Endothelial cell of umbilical vein (primary cell): Measurements from ENCODE around the gene GNAL. TPM values are rescaled to one million over a fixed set of nuclear protein-coding genes. Genes with fewer than 3 reads are reported as not detected.

ENCODE experiments used
- BruUV-seq: library from RNA; stranded (reverse); fragments of 400-500 nt; replicated peaks from 2 replicates; lab custom pipeline; 2021; lab: Mats Ljungman, UMichigan
- CTCF ChIA-PET: fragments of 300-600, 350-600 bp; sonication (Branson Sonifier 250); formaldehyde crosslinking; loops from one replicate; lab custom pipeline; 2021; ENCODE audit warnings: antibody characterized with exemption, inconsistent platforms; lab: Charles Lee
- POLR2A ChIA-PET: fragments of 300-600, 350-600 bp; sonication (Branson Sonifier 250); formaldehyde crosslinking; loops from one replicate; lab custom pipeline; 2021; ENCODE audit warnings: antibody characterized with exemption, inconsistent platforms; lab: Charles Lee
- DNase-seq: peaks from one replicate; pipeline ENCODE4 v3.0.0-alpha.2; 2011; ENCODE audit warnings: low read depth, low spot score
- FAIRE-seq: peaks from 2 replicates; lab custom pipeline; 2011; peaks lifted over from hg19 to GRCh38; lab: Jason Lieb, UNC
- H2AFZ ChIP-seq: 2 replicates; pipeline ENCODE4 v1.6.0; 2012; ENCODE audit warnings: low read depth, low read length, control low read depth, inconsistent platforms
- H3K27ac ChIP-seq: 2 replicates; pipeline ENCODE4 v1.5.1; 2011; ENCODE audit warnings: low read depth, mild to moderate bottlenecking, control low read depth, low read length, moderate library complexity; ENCODE audit not compliant: insufficient read depth
- H3K27me3 ChIP-seq, 2 experiments: 2 replicates each; pipeline versions ENCODE4 v1.6.0 to v1.6.1; 2011; ENCODE audit warnings: low read length in 2 of 2, mixed read lengths in 1 of 2; ENCODE audit not compliant: control insufficient read depth in 2 of 2, insufficient read depth in 2 of 2
- H3K36me3 ChIP-seq, 2 experiments: 2 replicates in 1 of 2; 3 replicates in 1 of 2; pipeline ENCODE4 v1.5.1; 2011; ENCODE audit warnings: low read length in 2 of 2, mild to moderate bottlenecking in 1 of 2, moderate library complexity in 1 of 2; ENCODE audit not compliant: control insufficient read depth in 2 of 2, insufficient read depth in 2 of 2; ENCODE audit errors: extremely low read depth in 1 of 2
- H3K4me1 ChIP-seq: 3 replicates; pipeline ENCODE4 v1.5.1; 2011; ENCODE audit warnings: mild to moderate bottlenecking, low read length; ENCODE audit not compliant: control insufficient read depth, insufficient read depth; ENCODE audit errors: extremely low read depth
- H3K4me2 ChIP-seq: 2 replicates; pipeline ENCODE4 v1.6.1; 2011; ENCODE audit warnings: low read length, control low read depth, mixed read lengths; ENCODE audit not compliant: insufficient read depth
- H3K4me3 ChIP-seq, 3 experiments: fragments of 200-600 bp in 1 of 3; sonication (generic), shearing (Covaris generic) in 1 of 3; replicated peaks in 1 of 3; 2 replicates each; pipeline ENCODE4 v1.5.1; 2011 to 2016; ENCODE audit warnings: control low read depth in 3 of 3, low read length in 3 of 3, mild to moderate bottlenecking in 2 of 3, inconsistent platforms in 1 of 3, low read depth in 1 of 3, moderate library complexity in 1 of 3; ENCODE audit not compliant: insufficient read depth in 1 of 3
- H3K79me2 ChIP-seq: 2 replicates; pipeline ENCODE4 v1.6.0; 2012; ENCODE audit warnings: low read length, inconsistent platforms; ENCODE audit not compliant: control insufficient read depth, insufficient read depth
- H3K9ac ChIP-seq: replicated peaks from 2 replicates; pipeline ENCODE3; 2011; ENCODE audit warnings: low read length, control low read depth; ENCODE audit not compliant: insufficient read depth; ENCODE audit errors: extremely low read depth
- H3K9me1 ChIP-seq: replicated peaks from 3 replicates; pipeline ENCODE4 v1.6.0; 2011; ENCODE audit warnings: mild to moderate bottlenecking, low read length; ENCODE audit not compliant: control insufficient read depth, insufficient read depth; ENCODE audit errors: extremely low read depth
- H3K9me3 ChIP-seq: replicated peaks from 2 replicates; pipeline ENCODE4 v1.5.1; 2012; ENCODE audit warnings: low read length, inconsistent platforms; ENCODE audit not compliant: control insufficient read depth, insufficient read depth
- H4K20me1 ChIP-seq: replicated peaks from 2 replicates; pipeline ENCODE3; 2011; ENCODE audit warnings: mild to moderate bottlenecking, low read length; ENCODE audit not compliant: control insufficient read depth, insufficient read depth; ENCODE audit errors: extremely low read depth
- CTCF ChIP-seq, 2 donors: IDR thresholded peaks; 1 replicate in 1 of 2; 2 replicates in 1 of 2; pipeline ENCODE4 v1.5.1; 2011; ENCODE audit warnings: low read length in 2 of 2, mild to moderate bottlenecking in 2 of 2, moderate library complexity in 2 of 2, control low read depth in 1 of 2, inconsistent platforms in 1 of 2, low read depth in 1 of 2; ENCODE audit not compliant: insufficient read depth in 1 of 2; ENCODE audit errors: extremely low read depth in 1 of 2
- POLR2A ChIP-seq: IDR thresholded peaks from 2 replicates; pipeline ENCODE4 v1.6.1; 2012; ENCODE audit warnings: low read depth, mild to moderate bottlenecking, control low read depth, low read length
- dilution Hi-C: fragments of 300-500 bp; cut with MboI; formaldehyde crosslinking; loops from one replicate; pipeline ENCODE4 v1.15.0; 2019; ENCODE audit warnings: low sequenced_read_pairs; ENCODE audit not compliant: extremely low pct_ligation_motif_present
- intact Hi-C: fragments of 100-400 bp; cut with micrococcal nuclease; formaldehyde crosslinking; loops from one replicate; pipeline ENCODE4 v1.10.0; 2022
- polyA plus RNA-seq, 4 experiments: library from polyadenylated mRNA; depleted of rRNA in 3 of 4; stranded (reverse) in 3 of 4; unstranded in 1 of 4; fragments of >200 nt; gene quantifications; 2 replicates each; pipeline versions ENCODE4 v1.2.1 to v1.2.3, GENCODE V29; 2011 to 2012; ENCODE audit warnings: missing spikeins in 1 of 4
- total RNA-seq: library from RNA; stranded (reverse); gene quantifications from 2 replicates; pipeline ENCODE4 v1.2.3, GENCODE V29; 2021
- TF ChIP-seq, protein P1 (sequence below): IDR thresholded peaks from 2 replicates; pipeline ENCODE4 v1.6.1; 2011; ENCODE audit not compliant: insufficient read depth, insufficient read length

The GNAL gene
- total and polyA plus RNA-seq, 2 donors (not counting 3 experiments of a cell fraction or from before 2014, with no cell fraction given): 0.07 to 0.73 TPM

DNA sequence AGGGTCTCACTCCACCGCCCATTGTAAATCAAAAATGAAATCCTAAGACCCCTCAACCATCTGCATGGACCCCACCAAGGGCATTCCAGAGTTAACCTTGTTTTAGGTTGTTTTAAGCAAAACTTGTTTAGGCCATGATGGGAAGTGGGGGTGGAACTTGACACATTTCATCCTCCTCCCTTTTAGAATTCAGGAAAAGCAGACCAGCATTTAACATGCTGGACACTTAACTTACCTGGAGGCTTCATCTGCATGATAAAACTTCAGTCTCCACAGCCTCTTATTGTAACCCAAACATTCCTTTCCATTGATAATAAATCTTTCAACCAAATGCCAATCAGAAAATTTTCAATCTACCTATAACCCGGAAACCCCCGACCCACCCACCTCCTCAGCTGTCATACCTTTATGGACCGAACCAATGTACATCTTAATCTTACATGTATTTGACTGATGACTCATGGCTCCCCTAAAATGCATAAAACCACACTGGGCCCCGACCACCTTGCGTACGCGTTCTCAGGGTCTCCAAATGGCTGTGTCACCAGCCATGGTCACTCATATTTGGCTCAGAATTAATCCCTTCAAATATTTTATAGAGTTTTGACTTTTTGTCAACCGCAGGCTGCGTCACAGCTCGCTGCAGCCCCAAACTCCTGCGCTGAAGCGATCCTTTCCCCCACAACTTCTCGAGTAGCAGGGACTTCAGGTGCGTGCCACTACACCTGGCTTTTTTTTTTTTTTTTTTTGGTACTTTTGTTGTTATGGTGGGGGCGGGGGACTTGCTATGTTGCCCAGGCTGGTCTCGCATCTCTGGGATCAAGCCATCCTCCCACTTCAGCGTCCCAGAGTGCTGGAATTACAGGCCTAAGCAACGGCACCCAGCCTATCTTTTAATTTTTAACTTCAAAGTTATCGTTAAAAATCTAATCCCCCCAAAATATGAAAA lies 218.1 kb downstream of the GNAL start:
- CTCF ChIA-PET: no interaction called here
- intact Hi-C loops: no loop called here

More for the DNA sequence above, 218.1 kb downstream of the GNAL start:
- Histone ChIP-seq H3K27me3 (no peaks in the 10 kb centered on the region), H3K27ac (peak overlapping the region; percentile 93), H3K4me1 (peaks cover 9% of the 10 kb centered on the region), H3K36me3 (peaks cover 2 to 4% of the 10 kb centered on the region in 2 experiments), H3K4me3 (peak overlapping the region; percentile 76 to 97 (median 93)), H2AFZ (no peak overlapping the region), H3K79me2 (no peaks in the 10 kb centered on the region), H3K4me2 (peak overlapping the region; percentile 97), H4K20me1 (no peaks in the 10 kb centered on the region), H3K9me1 (no peaks in the 10 kb centered on the region), H3K9ac (peak overlapping the region; percentile 97), H3K9me3 (no peaks in the 10 kb centered on the region)
- DNase-seq (no peak), FAIRE-seq (no peak)
- dilution Hi-C loops: no loop called here
- POLR2A ChIA-PET: no interaction called here
- BruUV-seq: no TSS peak
- TF ChIP-seq CTCF (IDR thresholded peaks at IDR 0.05; ENCODE audit: extremely low read depth in 1 of 2, insufficient read depth in 1 of 2, low read depth in 1 of 2, low read length in 2 of 2) (no peak), POLR2A (no peak)
- TF ChIP-seq, protein P1, sequence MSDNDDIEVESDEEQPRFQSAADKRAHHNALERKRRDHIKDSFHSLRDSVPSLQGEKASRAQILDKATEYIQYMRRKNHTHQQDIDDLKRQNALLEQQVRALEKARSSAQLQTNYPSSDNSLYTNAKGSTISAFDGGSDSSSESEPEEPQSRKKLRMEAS: no peak
